BJ (cell line): Measurements from ENCODE around the gene PRKAR2B. TPM values are rescaled to one million over a fixed set of nuclear protein-coding genes. Genes with fewer than 3 reads are reported as not detected.
"Not testable (repeated sequence)": the region's sequence is repeated elsewhere in the genome, so short reads cannot be mapped to it uniquely, and the experiment has no call there.

Experiments used
- CTCF ChIA-PET: fragments of 350-600 bp; formaldehyde crosslinking; extraction: SDS; loops from one replicate; lab custom pipeline; 2021; ENCODE audit warnings: antibody characterized with exemption, inconsistent platforms; lab: Yijun Ruan, JAX
- POLR2A ChIA-PET: fragments of 300-600 bp; sonication (Branson Sonifier 250); formaldehyde crosslinking; extraction: SDS; loops from one replicate; lab custom pipeline; 2021; ENCODE audit warnings: antibody characterized with exemption; lab: Charles Lee
- DNase-seq: peaks from one replicate; pipeline ENCODE4 v3.0.0-alpha.2; 2011; ENCODE audit warnings: low read depth
- H3K27me3 ChIP-seq: 2 replicates; pipeline ENCODE4 v1.6.0; 2011; ENCODE audit warnings: low read length; ENCODE audit not compliant: control insufficient read depth, insufficient read depth
- H3K36me3 ChIP-seq: 2 replicates; pipeline ENCODE4 v1.5.1; 2011; ENCODE audit warnings: low read length; ENCODE audit not compliant: control insufficient read depth, insufficient read depth
- H3K4me3 ChIP-seq: 2 replicates; pipeline ENCODE4 v1.5.1; 2011; ENCODE audit warnings: low read depth, mild to moderate bottlenecking, control low read depth, low read length
- CTCF ChIP-seq: IDR thresholded peaks from 2 replicates; pipeline ENCODE4 v1.5.1; 2011; ENCODE audit warnings: low read depth, mild to moderate bottlenecking, control low read depth, inconsistent platforms, low read length, moderate library complexity; ENCODE audit not compliant: insufficient read depth
- polyA plus RNA-seq: library from polyadenylated mRNA; depleted of rRNA; stranded (reverse); fragments of >200 nt; gene quantifications from 2 replicates; pipeline ENCODE4 v1.2.3, GENCODE V29; 2011

The PRKAR2B gene
- polyA plus RNA-seq, 1 experiment = 2.6 TPM

GRCh38 chr7:107152011-107152410 is 107.5 kb downstream of the PRKAR2B start:
- Histone ChIP-seq H3K4me3 (no peak overlapping the region), H3K36me3 (no peaks in the 10 kb centered on the region), H3K27me3 (no peaks in the 10 kb centered on the region)
- no peak for TF ChIP-seq CTCF
- POLR2A ChIA-PET = no interaction called here
- CTCF ChIA-PET = interaction anchor here (0.7 to 7.7 kb wide), 6 partner anchors 9 to 359 kb away, joined by 3 to 133 read pairs (median 11); partner anchors contain the start of gene HBP1
- peak; percentile 23 for DNase-seq

GRCh38 chr7:107154826-107155225 is 110.3 kb downstream of the PRKAR2B start:
- no peak overlapping the region for H3K4me3 ChIP-seq
- no peak for TF ChIP-seq CTCF
- ChIA-PET POLR2A (no interaction called here), CTCF (no interaction called here)
- H3K36me3 ChIP-seq = no peaks in the 10 kb centered on the region
- H3K27me3 ChIP-seq = no peaks in the 10 kb centered on the region
- no peak for DNase-seq

GRCh38 chr7:107155726-107156125 is 111.2 kb downstream of the PRKAR2B start:
- POLR2A ChIA-PET, CTCF ChIA-PET: not testable (repeated sequence)

GRCh38 chr7:107157091-107157490 is 112.6 kb downstream of the PRKAR2B start:
- no peak for DNase-seq
- Histone ChIP-seq H3K27me3 (no peaks in the 10 kb centered on the region), H3K36me3 (no peaks in the 10 kb centered on the region), H3K4me3 (no peak overlapping the region)
- CTCF ChIA-PET = interaction anchor here (1.4 kb wide), 1 partner anchor 11 kb away, joined by 6 read pairs; the partner anchor contains the start of gene HBP1
- POLR2A ChIA-PET = no interaction called here
- TF ChIP-seq CTCF = no peak

More at GRCh38 chr7:107155726-107156125, 111.2 kb downstream of the PRKAR2B start:
- not testable (repeated sequence) for H3K27me3 ChIP-seq, H3K4me3 ChIP-seq, DNase-seq, H3K36me3 ChIP-seq

- ChIA-PET CTCF (no interaction called here), POLR2A (no interaction called here)
- no peak for TF ChIP-seq CTCF
- H3K36me3 ChIP-seq = no peaks in the 10 kb centered on the region
- H3K27me3 ChIP-seq = no peaks in the 10 kb centered on the region
- no peak overlapping the region for H3K4me3 ChIP-seq
- DNase-seq = no peak
These were observed 113.5 kb downstream of the PRKAR2B start for GRCh38 chr7:107158028-107158427.

GRCh38 chr7:107160389-107160788 is 115.9 kb downstream of the PRKAR2B start:
- no peak for DNase-seq
- H3K27me3 ChIP-seq = no peaks in the 10 kb centered on the region
- ChIA-PET CTCF (interaction anchor here (1.6 kb wide), 1 partner anchor 13 kb away, joined by 4 read pairs; no protein-coding TSS in a partner anchor), POLR2A (no interaction called here)
- TF ChIP-seq CTCF = no peak
- H3K36me3 ChIP-seq = no peaks in the 10 kb centered on the region
- no peak overlapping the region for H3K4me3 ChIP-seq
